Activated CD4-positive, alpha-beta T cell treated with anti-CD3 and anti-CD28 coated beads, Interleukin-2, amount 50 U/mL, for 24 hours (primary cell): ENCODE results near the gene GDPD5.

Experiments
- DNase-seq, 2 donors: peaks; one replicate each; pipeline ENCODE4 v3.0.0-alpha.2; 2020; ENCODE audit warnings: low read depth in 1 of 2, low spot score in 1 of 2

The GDPD5 gene

DNA sequence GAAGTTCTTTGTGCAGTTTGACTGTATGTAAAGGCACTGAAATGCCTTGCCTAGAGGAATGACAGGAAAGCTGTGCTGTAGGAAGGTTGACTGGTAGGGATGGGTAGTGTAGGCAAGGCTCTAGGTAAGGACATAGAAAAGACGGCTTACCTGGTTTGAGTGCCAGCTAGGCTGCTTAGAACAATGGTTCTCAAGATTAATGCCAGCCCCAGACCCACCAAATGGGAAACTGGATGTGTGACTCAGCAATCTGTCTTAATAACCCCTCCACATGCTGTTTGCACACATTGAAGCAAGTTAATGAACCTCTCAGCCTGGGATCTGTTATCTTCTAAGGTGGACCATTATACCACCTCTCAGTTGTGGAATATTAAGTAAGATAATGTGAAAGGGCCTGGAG, 122.7 kb downstream of the GDPD5 start:
- no peak for DNase-seq

DNA sequence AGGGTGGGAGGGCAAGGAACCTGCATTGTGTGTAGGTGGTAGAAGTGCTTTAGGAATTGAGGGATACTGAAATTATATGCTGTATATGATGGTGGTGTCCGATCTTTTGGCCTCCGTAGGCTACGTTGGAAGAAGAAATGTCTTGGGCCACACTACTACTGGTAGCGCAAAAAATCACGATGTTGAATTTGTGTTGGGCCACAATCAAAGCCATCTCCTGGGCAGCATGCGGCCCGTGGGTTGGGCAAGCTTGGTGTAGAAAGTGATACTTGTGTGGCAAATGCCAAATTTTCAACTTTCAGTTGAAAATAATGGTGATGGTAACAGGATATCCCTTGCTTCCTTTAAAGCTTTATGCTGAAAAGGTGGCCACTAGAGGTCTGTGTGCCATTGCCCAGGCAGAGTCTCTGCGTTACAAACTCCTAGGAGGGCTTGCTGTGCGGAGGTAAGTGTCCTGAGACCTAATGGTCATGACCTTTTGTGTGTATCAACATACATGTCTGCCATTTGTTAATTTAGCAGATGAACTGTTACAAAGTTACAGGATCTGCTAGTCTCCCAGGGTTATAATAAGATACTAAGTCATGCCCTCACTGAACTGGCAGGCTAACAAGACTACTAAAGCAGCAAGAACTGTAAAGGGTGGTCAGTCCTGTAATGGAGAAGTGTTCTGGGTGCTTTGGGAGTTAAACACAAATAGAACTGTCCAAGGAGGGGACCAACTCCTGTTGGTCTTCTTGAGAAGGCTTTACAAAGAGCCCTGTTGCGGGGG, 123.6 kb downstream of the GDPD5 start:
- no peak for DNase-seq

DNA sequence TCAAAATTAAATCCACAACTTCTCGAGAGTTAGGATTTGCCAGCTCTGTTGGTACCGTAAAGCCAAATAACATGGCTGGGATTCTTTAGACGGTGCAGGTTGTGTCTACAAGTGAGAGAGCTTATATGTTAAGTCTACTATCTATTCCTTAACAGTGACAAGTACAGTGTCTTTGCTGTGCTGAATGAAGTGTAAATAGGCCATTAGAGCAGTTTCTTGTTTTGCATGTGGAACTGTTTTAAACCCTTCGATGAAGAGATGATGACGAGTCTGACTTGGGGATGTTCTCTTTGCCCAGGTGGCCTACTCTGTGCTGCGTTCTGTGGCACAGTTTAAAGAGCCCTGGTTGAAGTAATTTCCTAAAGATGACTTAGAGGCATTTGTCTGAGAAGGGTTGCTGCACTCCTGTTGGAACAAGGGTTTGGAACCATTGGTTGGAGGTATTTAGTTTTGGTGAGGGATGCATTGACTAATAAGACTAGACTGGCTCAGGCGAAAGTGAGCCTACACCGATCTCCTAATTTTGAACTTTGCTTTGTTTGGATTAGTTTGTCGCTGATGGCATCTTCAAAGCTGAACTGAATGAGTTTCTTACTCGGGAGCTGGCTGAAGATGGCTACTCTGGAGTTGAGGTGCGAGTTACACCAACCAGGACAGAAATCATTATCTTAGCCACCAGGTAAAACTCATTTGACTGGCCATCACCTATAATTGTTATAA, 125.4 kb downstream of the GDPD5 start:
- DNase-seq: no peak

DNA sequence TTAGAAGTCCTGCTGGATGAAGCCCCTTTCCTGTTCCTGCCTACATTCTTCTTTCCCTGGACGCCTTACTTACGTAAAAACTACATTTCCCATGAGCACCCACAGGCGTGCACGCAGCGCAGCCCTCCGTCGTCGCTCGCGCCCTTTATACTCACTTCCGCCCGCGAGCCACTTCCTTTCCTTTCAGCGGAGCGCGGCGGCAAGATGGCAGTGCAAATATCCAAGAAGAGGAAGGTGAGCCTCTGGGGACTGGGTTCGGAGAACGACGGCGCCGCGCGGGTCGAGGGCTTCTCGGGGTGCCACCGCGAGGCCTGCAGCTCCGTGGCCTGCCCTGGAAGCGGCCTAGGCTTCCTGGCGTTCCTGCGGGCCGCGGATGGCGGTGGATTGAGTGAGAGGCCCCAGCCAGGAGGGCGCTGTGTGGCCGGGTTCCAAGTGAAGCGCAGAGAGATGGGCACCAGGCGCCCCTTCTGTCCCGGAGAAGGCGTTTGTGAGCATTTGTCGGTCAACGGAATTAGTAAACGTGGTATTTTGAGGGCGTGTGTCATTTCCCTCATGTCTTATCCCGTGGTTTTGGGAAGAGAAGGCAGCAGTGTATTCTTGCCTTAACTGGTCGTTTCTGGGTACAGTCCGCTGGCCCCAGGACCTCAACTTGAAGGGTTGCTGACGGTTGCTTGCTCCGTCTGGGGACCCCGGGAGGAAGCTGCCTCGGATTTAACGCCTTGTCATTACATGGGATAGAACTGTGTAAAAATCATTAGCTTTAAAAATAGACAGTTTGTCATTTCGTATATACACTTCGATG, 126.2 kb downstream of the GDPD5 start, which contains the start of gene RPS3:
RPS3 (plus strand) TSS at position 175 of the 802 bp plus-strand sequence; CDS start at position 205, 30 bp downstream.
- peak; percentile 76 to 85 for DNase-seq

DNA sequence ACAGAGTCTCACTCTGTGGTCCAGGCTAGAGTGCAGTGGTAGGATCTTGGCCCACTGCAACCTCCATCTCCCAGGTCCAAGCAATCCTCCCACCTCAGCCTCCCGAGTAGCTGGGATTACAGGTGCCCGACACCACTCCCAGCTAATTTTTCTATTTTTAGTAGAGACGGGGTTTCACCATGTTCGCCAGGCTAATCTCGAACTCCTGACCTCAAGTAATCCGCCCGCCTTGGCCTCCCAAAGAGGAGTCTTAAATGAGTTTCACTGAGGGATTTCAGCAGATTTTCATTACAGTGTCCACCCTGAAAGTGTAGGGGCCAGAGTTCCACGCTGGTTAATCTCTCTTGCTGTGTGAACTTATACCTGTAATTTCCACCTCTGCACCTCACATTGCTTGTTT, 126.8 kb downstream of the GDPD5 start:
- no peak for DNase-seq

DNA sequence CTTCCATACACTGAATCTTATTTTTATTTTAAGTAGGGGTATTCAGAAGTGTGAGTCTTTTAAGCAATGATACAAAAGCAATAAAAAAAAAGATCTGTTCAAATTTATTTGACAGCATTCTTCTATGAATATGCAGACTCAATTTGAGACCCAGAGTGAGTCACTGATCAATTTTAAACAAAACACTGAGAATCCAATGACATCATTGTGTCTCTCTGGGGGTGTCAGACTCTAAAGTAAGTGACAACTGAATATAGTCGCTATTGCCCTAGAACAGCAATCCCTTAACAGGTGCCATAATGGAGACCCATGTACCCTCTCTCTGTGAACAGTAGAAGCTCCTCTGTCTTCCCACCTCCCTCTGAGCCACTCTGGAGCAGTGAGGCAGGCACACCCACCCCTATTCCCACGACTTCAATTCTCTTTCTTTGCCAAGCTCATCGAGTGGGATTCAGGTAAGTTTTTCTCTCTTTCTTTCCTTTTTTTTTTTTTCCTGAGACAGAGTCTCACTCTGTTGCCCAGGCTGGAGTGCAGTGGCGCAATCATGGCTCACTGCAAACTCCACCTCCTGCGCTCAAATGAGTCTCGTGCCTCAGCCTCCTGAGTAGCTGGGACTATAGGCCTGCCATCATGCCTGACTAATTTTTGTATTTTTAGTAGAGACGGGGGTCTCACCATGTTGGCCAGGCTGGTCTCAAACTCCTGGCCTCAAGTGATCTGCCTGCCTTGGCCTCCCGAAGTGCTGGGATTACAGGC, 131.5 kb downstream of the GDPD5 start:
- no peak for DNase-seq

DNA sequence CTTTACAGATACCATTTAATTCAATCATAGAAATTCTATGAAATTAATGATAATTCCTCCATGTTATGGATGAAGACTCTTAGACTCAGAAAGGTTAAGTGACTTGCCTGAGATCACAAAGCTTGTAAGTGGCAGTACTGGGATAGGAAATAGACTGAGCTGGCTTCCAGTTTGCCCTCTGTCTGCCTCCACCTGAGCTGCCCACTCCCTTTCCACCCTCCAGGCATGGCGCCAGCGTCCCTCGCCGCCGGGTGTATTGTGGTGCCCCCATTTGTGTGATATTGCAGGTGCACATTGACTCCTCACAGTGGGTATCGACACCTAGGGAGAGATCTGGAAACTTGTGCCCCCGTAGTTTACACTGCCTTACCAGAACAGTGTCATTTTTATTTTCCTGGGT, 135.8 kb downstream of the GDPD5 start:
- DNase-seq: no peak

DNA sequence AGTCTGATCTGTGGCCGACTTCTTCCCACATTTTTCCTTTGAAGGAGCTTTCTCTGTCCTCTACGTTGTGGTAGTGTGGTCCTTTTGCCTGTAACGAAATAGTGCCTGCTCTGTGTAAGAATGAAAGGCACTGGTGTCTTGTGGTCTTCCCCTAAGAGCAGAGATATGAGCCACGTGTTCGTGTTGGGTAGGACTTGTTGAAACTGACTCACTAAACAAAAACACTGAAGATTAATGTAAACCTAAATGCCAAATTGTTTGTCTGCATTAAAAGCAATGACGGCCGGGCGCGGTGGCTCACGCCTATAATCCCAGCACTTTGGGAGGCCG, 136.5 kb downstream of the GDPD5 start:
- no peak for DNase-seq

DNA sequence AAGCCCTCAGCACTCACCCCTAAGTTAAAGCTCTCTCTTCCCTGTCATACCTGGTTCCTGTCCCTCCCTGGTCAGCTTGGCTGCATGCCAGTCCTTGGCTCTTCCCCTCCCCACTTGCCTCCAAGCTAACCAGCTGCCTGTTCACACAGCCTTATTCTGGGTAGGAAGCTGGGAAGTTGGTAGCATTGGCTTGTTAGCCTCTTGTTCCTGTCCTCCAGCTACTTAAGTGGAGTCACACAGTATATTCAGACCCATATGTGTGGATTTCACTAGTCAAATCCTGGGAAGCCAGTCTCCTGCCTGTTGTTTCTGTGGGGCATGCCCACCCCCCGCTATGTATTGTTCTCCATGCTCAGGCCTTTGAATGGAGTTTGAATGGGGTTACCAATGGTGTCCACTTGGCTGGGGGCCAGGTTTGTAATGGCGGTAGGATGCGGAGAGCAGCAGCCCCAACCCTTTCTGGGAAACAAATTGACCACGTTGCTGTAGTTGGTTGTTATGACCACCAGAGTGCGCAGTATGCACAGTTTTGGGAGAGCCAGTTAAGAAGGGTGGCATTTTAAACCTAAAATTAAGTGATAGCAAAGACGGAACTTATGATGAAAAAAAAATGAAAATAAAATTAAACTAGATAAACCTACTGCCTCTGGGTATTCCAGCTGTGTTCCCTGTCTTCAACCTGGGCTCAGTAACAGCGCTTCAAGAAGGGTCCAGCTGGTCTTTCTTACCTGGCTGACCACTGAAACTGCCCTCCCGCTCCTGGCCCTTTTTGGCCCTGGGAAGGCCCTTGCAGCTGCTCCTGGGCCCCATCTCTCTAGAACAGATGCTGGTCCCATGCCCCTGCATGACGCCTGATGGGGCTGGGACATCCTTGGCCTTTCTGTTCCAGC, 137.1 kb downstream of the GDPD5 start:
- peak; percentile 34 to 73 for DNase-seq

DNA sequence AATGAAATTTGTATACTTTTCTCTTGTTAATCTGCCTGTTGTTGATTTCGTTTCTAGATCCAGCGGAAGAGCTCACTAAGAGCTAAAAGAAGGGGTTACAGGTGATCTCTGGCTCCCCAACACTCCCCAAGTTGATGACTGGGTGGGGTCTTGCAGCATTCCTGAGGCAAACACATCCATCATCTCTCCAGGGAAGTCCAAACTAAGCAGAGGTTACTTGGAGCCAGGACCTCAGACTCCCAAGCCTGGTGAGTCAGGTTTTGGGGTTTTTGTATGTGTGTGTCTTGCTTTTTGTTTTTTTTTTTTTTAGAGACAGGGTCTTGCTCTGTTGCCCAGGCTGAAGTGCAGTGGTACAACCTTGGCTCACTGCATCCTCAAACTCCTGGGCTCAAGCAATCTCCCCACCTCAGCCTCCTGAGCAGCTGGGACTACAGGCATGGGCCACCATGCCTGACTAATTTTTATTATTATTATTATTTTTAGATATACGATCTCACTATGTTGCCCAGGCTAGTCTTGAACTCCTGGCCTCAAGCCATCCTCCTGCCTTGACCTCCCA, 137.9 kb downstream of the GDPD5 start:
- no peak for DNase-seq

DNA sequence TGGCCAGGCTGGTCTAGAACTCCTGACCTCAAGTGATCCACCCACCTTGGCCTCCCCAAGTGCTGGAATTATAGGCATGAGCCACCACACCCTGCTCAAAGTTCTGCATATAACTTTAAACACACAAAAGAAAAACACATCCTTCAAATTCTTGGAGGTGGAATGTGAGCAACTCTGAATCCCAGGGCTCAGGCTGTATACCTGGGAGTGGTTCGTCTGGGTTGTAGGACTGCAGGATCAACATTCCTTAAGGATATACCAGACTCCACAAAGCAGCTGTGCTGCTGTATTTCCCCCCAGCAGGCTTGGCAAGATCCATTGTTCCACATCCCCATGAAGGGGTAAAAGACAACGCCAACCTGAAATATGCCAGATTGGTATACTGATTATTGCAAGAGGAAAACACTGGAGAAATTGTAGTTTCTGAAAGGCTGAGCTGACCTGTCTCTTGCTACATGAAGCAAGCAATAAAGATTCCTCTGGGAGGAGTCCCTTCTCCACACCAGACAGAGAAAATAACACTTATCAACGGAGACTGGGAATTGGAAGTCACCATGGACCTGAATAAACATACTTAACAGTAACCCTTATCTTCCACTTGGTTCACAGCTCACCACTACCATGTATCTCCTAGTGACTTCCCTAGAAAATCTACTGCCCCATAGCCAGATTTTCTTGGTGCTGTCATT, 138.7 kb downstream of the GDPD5 start:
- no peak for DNase-seq
